Tibial nerve (tissue), 4 donors: ENCODE data around the gene IGSF6. TPM values are rescaled to one million over a fixed set of nuclear protein-coding genes. Genes with fewer than 3 reads are reported as not detected.

Source experiments
- DNase-seq, 2 donors: peaks; one replicate each; pipeline ENCODE4 v3.0.0-alpha.2; 2019; ENCODE audit warnings: low spot score in 2 of 2
- H3K27ac ChIP-seq, 4 donors: fragments of 200-600 bp; sonication (generic) in 3 of 4; one replicate each; pipeline ENCODE4 v1.5.1; 2017 to 2019; ENCODE audit warnings: mild to moderate bottlenecking in 1 of 4
- H3K27me3 ChIP-seq, 2 donors: fragments of 200-600 bp; sonication (generic) in 1 of 2; one replicate each; pipeline versions ENCODE4 v1.5.1 to v1.6.0; 2017 to 2019
- H3K36me3 ChIP-seq, 3 donors: fragments of 200-600 bp; sonication (generic); one replicate each; pipeline ENCODE4 v1.5.1; 2018 to 2019
- H3K4me1 ChIP-seq, 4 donors: fragments of 200-600 bp; sonication (generic) in 3 of 4; one replicate each; pipeline ENCODE4 v1.5.1; 2017 to 2019
- H3K4me3 ChIP-seq, 4 donors: fragments of 200-600 bp; sonication (generic) in 3 of 4; one replicate each; pipeline ENCODE4 v1.5.1; 2017 to 2019; ENCODE audit warnings: mild to moderate bottlenecking in 1 of 4, moderate library complexity in 1 of 4
- H3K9me3 ChIP-seq, 4 donors: fragments of 200-600 bp; sonication (generic) in 3 of 4; one replicate each; pipeline ENCODE4 v1.5.1; 2017 to 2019
- CTCF ChIP-seq, 5 experiments: fragments of 200-600 bp in 3 of 5; fragments of 450-650 bp in 2 of 5; sonication (generic) in 3 of 5; IDR thresholded peaks; one replicate each; pipeline ENCODE4 v1.5.1; 2016 to 2019; ENCODE audit warnings: antibody characterized with exemption in 5 of 5, mild to moderate bottlenecking in 3 of 5, moderate library complexity in 2 of 5
- EP300 ChIP-seq, 2 donors: sonication (generic); formaldehyde crosslinking; IDR thresholded peaks; one replicate each; pipeline ENCODE4 v1.6.1; 2017; ENCODE audit warnings: antibody characterized with exemption in 2 of 2, mild to moderate bottlenecking in 1 of 2
- POLR2A ChIP-seq, 2 donors: fragments of 450-650 bp; IDR thresholded peaks; one replicate each; pipeline ENCODE4 v1.6.1; 2017; ENCODE audit warnings: antibody characterized with exemption in 2 of 2, mild to moderate bottlenecking in 2 of 2, moderate library complexity in 2 of 2
- WGBS, 2 donors: methylation state at CpG; one replicate each; pipeline ENCODE4 v1.1.5; 2018; 5-methylcytosine and 5-hydroxymethylcytosine counted together
- total RNA-seq, 4 donors: library from RNA; depleted of rRNA; stranded (reverse); fragments of >200 nt; gene quantifications; one replicate each; pipeline ENCODE4 v1.1.0, GENCODE V29; 2016

IGSF6 gene
- total RNA-seq, 4 donors from 2014 or later = 0.60 to 3.3 (median 1.8) TPM

- no peaks in the 10 kb centered on the region for H3K27me3 ChIP-seq
- H3K4me1 ChIP-seq = peaks cover 4 to 51% (median 18%) of the 10 kb centered on the region in 4 donors
- no peak for DNase-seq
- no peaks in the 10 kb centered on the region for H3K9me3 ChIP-seq
- H3K36me3 ChIP-seq = no peaks in the 10 kb centered on the region
- WGBS, 2 donors = 1% methylated on average over 25 to 28 of the region's 52 CpGs
- peak overlapping the region; percentile 68 to 97 (median 96) for H3K27ac ChIP-seq
- H3K4me3 ChIP-seq = peak overlapping the region; percentile 82 to 95 (median 88)
- no peak for TF ChIP-seq POLR2A (IDR thresholded peaks at IDR 0.05)
- TF ChIP-seq EP300 (IDR thresholded peaks at IDR 0.05) = peak in 1 of 2 donors; percentile 37
- no peak for TF ChIP-seq CTCF (IDR thresholded peaks at IDR 0.05)
These were observed 52.2 kb downstream of the IGSF6 start for GRCh38 chr16:21600031-21600773.

GRCh38 chr16:21599122-21600030 is 53.0 kb downstream of the IGSF6 start, which contains the start of gene METTL9:
Gene METTL9, plus strand, starts transcription at chr16:21599577. Its CDS starts 157 bp downstream, at chr16:21599734.
- Histone ChIP-seq H3K36me3 (no peaks in the 10 kb centered on the region), H3K4me3 (peak within 1 kb of the TSS; percentile 82 to 95 (median 88)), H3K27me3 (no peaks in the 10 kb centered on the region), H3K9me3 (no peaks in the 10 kb centered on the region), H3K27ac (peak within 1 kb of the TSS; percentile 68 to 97 (median 96)), H3K4me1 (peaks cover 4 to 44% (median 15%) of the 10 kb centered on the region in 4 donors)
- DNase-seq = peak; percentile 88 to 90
- peak; percentile 78 to 93 for TF ChIP-seq EP300 (IDR thresholded peaks at IDR 0.05)
- peak; percentile 52 to 78 for TF ChIP-seq POLR2A (IDR thresholded peaks at IDR 0.05)
- TF ChIP-seq CTCF (IDR thresholded peaks at IDR 0.05) = peak in 3 of 5 experiments; percentile 9 to 57 (median 37)
- 0 to 1% methylated on average over 21 to 53 of the region's 100 CpGs for WGBS, 2 donors

GRCh38 chr16:21598701-21599121 is 53.7 kb downstream of the IGSF6 start:
- peak overlapping the region; percentile 82 to 95 (median 88) for H3K4me3 ChIP-seq
- no peaks in the 10 kb centered on the region for H3K27me3 ChIP-seq
- peak in 1 of 2 donors; percentile 9 for DNase-seq
- no peaks in the 10 kb centered on the region for H3K36me3 ChIP-seq
- TF ChIP-seq EP300 (IDR thresholded peaks at IDR 0.05) (no peak), POLR2A (IDR thresholded peaks at IDR 0.05) (no peak), CTCF (IDR thresholded peaks at IDR 0.05) (no peak)
- 3 to 5% methylated on average over 12 to 13 of the region's 13 CpGs for WGBS, 2 donors
- peaks cover 4 to 38% (median 13%) of the 10 kb centered on the region in 4 donors for H3K4me1 ChIP-seq
- peak overlapping the region; percentile 68 to 97 (median 96) for H3K27ac ChIP-seq
- no peaks in the 10 kb centered on the region for H3K9me3 ChIP-seq

- WGBS, 2 donors = 88 to 90% methylated on average over 12 of the region's 12 CpGs
- Histone ChIP-seq H3K9me3 (no peaks in the 10 kb centered on the region), H3K4me3 (peak overlapping the region in 1 of 4 donors; percentile 92), H3K27me3 (no peaks in the 10 kb centered on the region), H3K36me3 (no peaks in the 10 kb centered on the region), H3K27ac (peak overlapping the region in 1 of 4 donors; percentile 95), H3K4me1 (peaks cover 4 to 33% (median 13%) of the 10 kb centered on the region in 4 donors)
- DNase-seq = no peak
- TF ChIP-seq EP300 (IDR thresholded peaks at IDR 0.05) (no peak), CTCF (IDR thresholded peaks at IDR 0.05) (no peak), POLR2A (IDR thresholded peaks at IDR 0.05) (no peak)
These were observed 54.2 kb downstream of the IGSF6 start for GRCh38 chr16:21598206-21598605.
